ENCODE results near the gene IFT43. TPM values are rescaled to one million over a fixed set of nuclear protein-coding genes. Genes with fewer than 3 reads are reported as not detected.

The IFT43 gene
- total and polyA plus RNA-seq, 8 donors = 23.1 to 51.1 (median 42.0) TPM

- H3K36me3 ChIP-seq = no peaks in the 10 kb centered on the region
- no peaks in the 10 kb centered on the region for H3K4me1 ChIP-seq
- peak; percentile 85 for ATAC-seq
- H3K27ac ChIP-seq = no peak overlapping the region
- no peak overlapping the region for H3K4me3 ChIP-seq
- no peaks in the 10 kb centered on the region for H3K27me3 ChIP-seq
- peak in 2 of 4 donors; percentile 64 to 71 for DNase-seq
- H3K9me3 ChIP-seq = no peaks in the 10 kb centered on the region
- peak; percentile 63 to 76 for TF ChIP-seq CTCF (IDR thresholded peaks at IDR 0.05)
- intact Hi-C loops (cut with DNase I) = no loop called here
Measured at GRCh38 chr14:76050797-76051392, 65.3 kb downstream of the IFT43 start.

GRCh38 chr14:76051717-76052465, 66.3 kb downstream of the IFT43 start:
- no peaks in the 10 kb centered on the region for H3K36me3 ChIP-seq
- no peaks in the 10 kb centered on the region for H3K4me1 ChIP-seq
- intact Hi-C loops (cut with DNase I) = no loop called here
- DNase-seq (no peak), ATAC-seq (no peak)
- H3K27ac ChIP-seq = no peak overlapping the region
- no peak overlapping the region for H3K4me3 ChIP-seq
- no peaks in the 10 kb centered on the region for H3K27me3 ChIP-seq
- no peaks in the 10 kb centered on the region for H3K9me3 ChIP-seq
- no peak for TF ChIP-seq CTCF (IDR thresholded peaks at IDR 0.05)

- Histone ChIP-seq H3K4me3 (no peak overlapping the region), H3K27me3 (no peaks in the 10 kb centered on the region), H3K9me3 (no peaks in the 10 kb centered on the region), H3K36me3 (peaks cover 0 to 1% of the 10 kb centered on the region in 2 donors), H3K27ac (no peak overlapping the region), H3K4me1 (no peaks in the 10 kb centered on the region)
- DNase-seq (no peak), ATAC-seq (no peak)
- no peak for TF ChIP-seq CTCF (IDR thresholded peaks at IDR 0.05)
- intact Hi-C loops (cut with DNase I) = no loop called here
Measured at GRCh38 chr14:76053572-76054355, 68.2 kb downstream of the IFT43 start.

GRCh38 chr14:76055330-76055729, 69.8 kb downstream of the IFT43 start:
- H3K27ac ChIP-seq = no peak overlapping the region
- H3K27me3 ChIP-seq = no peaks in the 10 kb centered on the region
- H3K4me1 ChIP-seq = no peaks in the 10 kb centered on the region
- ATAC-seq = no peak
- intact Hi-C loops (cut with DNase I) = no loop called here
- DNase-seq = no peak
- H3K9me3 ChIP-seq = no peaks in the 10 kb centered on the region
- TF ChIP-seq CTCF (IDR thresholded peaks at IDR 0.05) = no peak
- H3K36me3 ChIP-seq = peaks cover 0 to 9% of the 10 kb centered on the region in 2 donors
- H3K4me3 ChIP-seq = no peak overlapping the region

- TF ChIP-seq CTCF (IDR thresholded peaks at IDR 0.05) = no peak
- no peak overlapping the region for H3K4me3 ChIP-seq
- intact Hi-C loops (cut with DNase I) = no loop called here
- no peaks in the 10 kb centered on the region for H3K9me3 ChIP-seq
- DNase-seq (no peak), ATAC-seq (no peak)
- H3K4me1 ChIP-seq = no peaks in the 10 kb centered on the region
- H3K36me3 ChIP-seq = peaks cover 0 to 9% of the 10 kb centered on the region in 2 donors
- H3K27me3 ChIP-seq = no peaks in the 10 kb centered on the region
- no peak overlapping the region for H3K27ac ChIP-seq
Measured at GRCh38 chr14:76056128-76056527, 70.6 kb downstream of the IFT43 start.

All from left lung (tissue), 10 donors.